Spleen (tissue), 7 donors: Measurements from ENCODE around the gene INPP4A.

Source experiments
- POLR2A ChIP-seq, 3 donors: fragments of 450-650 bp; IDR thresholded peaks; one replicate each; pipeline ENCODE4 v1.5.1; 2017; ENCODE audit warnings: antibody characterized with exemption in 3 of 3, mild to moderate bottlenecking in 1 of 3
- TF ChIP-seq, protein P1 (sequence below), 11 experiments: fragments of 200-600 bp in 7 of 11; fragments of 450-650 bp in 4 of 11; sonication (generic) in 4 of 11; IDR thresholded peaks in 8 of 11; conservative IDR thresholded peaks in 3 of 11; 1 replicate in 7 of 11; 2 replicates in 4 of 11; pipeline versions ENCODE4 v1.4.0 to v1.8.0; 2016 to 2021; ENCODE audit warnings: antibody characterized with exemption in 11 of 11, inconsistent platforms in 4 of 11, mild to moderate bottlenecking in 1 of 11
- donor health status: DM: no; HTN: no; CAD: no; lungs with moderate emphysema.
- donor health status: DM: no; HTN: no; CAD: no.
- donor health status: DM: no; HTN: no; CAD: no.

DNA sequence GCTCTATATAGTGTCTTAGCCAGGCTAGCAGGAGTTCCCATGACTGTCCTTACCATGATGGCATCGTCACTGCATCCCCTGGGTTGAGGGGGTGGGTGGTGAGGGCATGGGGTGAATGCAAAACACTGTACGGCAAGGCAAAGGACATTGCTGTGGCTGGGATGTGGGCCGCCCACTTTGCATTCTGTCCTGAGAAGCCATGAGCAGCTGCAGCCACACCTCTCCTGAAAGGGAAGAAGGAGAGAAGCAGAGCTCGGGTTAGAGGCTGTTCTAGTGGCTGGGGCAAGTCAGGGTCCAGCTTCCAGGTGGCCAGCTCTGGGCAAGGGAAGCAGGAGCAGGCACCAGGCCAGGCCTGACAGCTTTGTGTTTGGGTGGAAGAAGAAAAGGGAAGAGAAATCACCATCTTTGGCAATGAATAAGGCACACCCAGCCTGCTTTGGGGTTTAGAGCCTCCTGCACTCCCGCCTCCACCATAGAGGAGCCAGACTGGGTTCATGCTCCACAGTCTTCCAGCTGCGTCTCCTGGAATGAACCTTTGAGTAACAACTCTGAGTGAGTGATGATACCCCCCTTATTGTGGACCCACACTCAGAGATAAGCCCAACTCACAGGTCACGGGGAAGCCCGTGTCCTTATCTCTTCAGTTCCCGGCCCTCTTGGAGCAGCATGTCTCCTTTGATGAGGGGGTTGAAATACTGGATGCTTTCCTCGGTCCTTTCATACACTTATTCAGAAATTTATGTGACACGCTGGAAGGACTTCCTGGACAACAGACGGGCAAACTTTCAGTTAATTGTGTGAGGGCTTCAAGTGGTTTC lies 63.4 kb downstream of the INPP4A start:
- TF ChIP-seq POLR2A (IDR thresholded peaks at IDR 0.05), result no peak
- TF ChIP-seq, protein P1, sequence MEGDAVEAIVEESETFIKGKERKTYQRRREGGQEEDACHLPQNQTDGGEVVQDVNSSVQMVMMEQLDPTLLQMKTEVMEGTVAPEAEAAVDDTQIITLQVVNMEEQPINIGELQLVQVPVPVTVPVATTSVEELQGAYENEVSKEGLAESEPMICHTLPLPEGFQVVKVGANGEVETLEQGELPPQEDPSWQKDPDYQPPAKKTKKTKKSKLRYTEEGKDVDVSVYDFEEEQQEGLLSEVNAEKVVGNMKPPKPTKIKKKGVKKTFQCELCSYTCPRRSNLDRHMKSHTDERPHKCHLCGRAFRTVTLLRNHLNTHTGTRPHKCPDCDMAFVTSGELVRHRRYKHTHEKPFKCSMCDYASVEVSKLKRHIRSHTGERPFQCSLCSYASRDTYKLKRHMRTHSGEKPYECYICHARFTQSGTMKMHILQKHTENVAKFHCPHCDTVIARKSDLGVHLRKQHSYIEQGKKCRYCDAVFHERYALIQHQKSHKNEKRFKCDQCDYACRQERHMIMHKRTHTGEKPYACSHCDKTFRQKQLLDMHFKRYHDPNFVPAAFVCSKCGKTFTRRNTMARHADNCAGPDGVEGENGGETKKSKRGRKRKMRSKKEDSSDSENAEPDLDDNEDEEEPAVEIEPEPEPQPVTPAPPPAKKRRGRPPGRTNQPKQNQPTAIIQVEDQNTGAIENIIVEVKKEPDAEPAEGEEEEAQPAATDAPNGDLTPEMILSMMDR (IDR thresholded peaks at IDR 0.05 in 8 of 11, conservative IDR thresholded peaks at IDR 0.05 in 3 of 11), result no peak
